ENCODE results near the gene CDH4.

The CDH4 gene

GRCh38 chr20:61948586-61949362 lies 696.7 kb downstream of the CDH4 start:
- DNase-seq = no peak

GRCh38 chr20:61949363-61949713 lies 697.3 kb downstream of the CDH4 start:
- no peak for DNase-seq

- no peak for DNase-seq
Measured at GRCh38 chr20:61949714-61950640, 697.9 kb downstream of the CDH4 start.

GRCh38 chr20:61950641-61951071 lies 698.6 kb downstream of the CDH4 start:
- DNase-seq = no peak

GRCh38 chr20:61951695-61952533 lies 699.9 kb downstream of the CDH4 start:
- DNase-seq = no peak

- DNase-seq = no peak
Measured at GRCh38 chr20:61953037-61954021, 701.3 kb downstream of the CDH4 start.

GRCh38 chr20:61954276-61955021 lies 702.4 kb downstream of the CDH4 start:
- no peak for DNase-seq

GRCh38 chr20:61955668-61956395 lies 703.8 kb downstream of the CDH4 start:
- DNase-seq = no peak

GRCh38 chr20:61956396-61957342 lies 704.6 kb downstream of the CDH4 start:
- DNase-seq = no peak

- no peak for DNase-seq
Measured at GRCh38 chr20:61957961-61958715, 706.1 kb downstream of the CDH4 start.

GRCh38 chr20:61958773-61959700 lies 707.0 kb downstream of the CDH4 start:
- no peak for DNase-seq

GRCh38 chr20:61960836-61961235 lies 708.8 kb downstream of the CDH4 start:
- no peak for DNase-seq

- no peak for DNase-seq
Measured at GRCh38 chr20:61963149-61963548, 711.1 kb downstream of the CDH4 start.

- DNase-seq = no peak
Measured at GRCh38 chr20:61963885-61964674, 712.0 kb downstream of the CDH4 start.

GRCh38 chr20:61964675-61965605 lies 712.9 kb downstream of the CDH4 start:
- DNase-seq = no peak
